K562 (cell line): Measurements from ENCODE around the gene ABCB9. TPM values are rescaled to one million over a fixed set of nuclear protein-coding genes. Genes with fewer than 3 reads are reported as not detected.

ENCODE experiments used
- ARID2 ChIP-seq: fragments of 450-650 bp; IDR thresholded peaks from 2 replicates; pipeline ENCODE4 v1.6.1; 2017; ENCODE audit warnings: antibody characterized with exemption, mild to moderate bottlenecking
- CSDE1 ChIP-seq, 2 experiments: fragments of 450-650 bp; IDR thresholded peaks; 2 replicates each; pipeline ENCODE4 v1.6.1; 2016; ENCODE audit warnings: mild to moderate bottlenecking in 1 of 2
- ELF2 ChIP-seq: fragments of 250-450 bp; sonication (Bioruptor Pico); IDR thresholded peaks from 2 replicates; pipeline ENCODE4 v1.5.0; 2021; ENCODE audit warnings: mild to moderate bottlenecking
- FOS ChIP-seq: IDR thresholded peaks from 3 replicates; pipeline ENCODE4 v1.6.1; 2011; ENCODE audit not compliant: insufficient read length; ENCODE audit errors: extremely low read depth
- KDM2B ChIP-seq: fragments of 250-450 bp; sonication (Bioruptor Pico); IDR thresholded peaks from 2 replicates; pipeline ENCODE4 v1.8.0; 2021; ENCODE audit warnings: mild to moderate bottlenecking, moderate library complexity
- MEF2D ChIP-seq: conservative IDR thresholded peaks from 2 replicates; pipeline ENCODE4 v1.6.1; 2016; ENCODE audit warnings: low read depth, missing genetic modification characterization, missing compliant biosample characterization
- NEUROD1 ChIP-seq: fragments of 150-350 bp; IDR thresholded peaks from 2 replicates; pipeline ENCODE4 v1.6.1; 2014; ENCODE audit warnings: borderline replicate concordance, low read length, low read depth; ENCODE audit not compliant: partially characterized antibody
- NR2C2 ChIP-seq, 2 experiments: fragments of 200-800 bp in 1 of 2; sonication (Bioruptor generic) in 1 of 2; sonication (generic) in 1 of 2; formaldehyde crosslinking in 1 of 2; IDR thresholded peaks; 2 replicates each; pipeline versions ENCODE4 v1.6.1 to v1.8.0; 2016 to 2022; ENCODE audit warnings: mild to moderate bottlenecking in 1 of 2, missing compliant biosample characterization in 1 of 2, missing genetic modification characterization in 1 of 2, missing genetic modification reagents in 1 of 2
- PPARD ChIP-seq: fragments of 250-450 bp; sonication (Bioruptor Pico); IDR thresholded peaks from 2 replicates; pipeline ENCODE4 v1.8.0; 2022; ENCODE audit warnings: inconsistent platforms, mild to moderate bottlenecking, moderate library complexity
- RB1 ChIP-seq: fragments of 450-650 bp; IDR thresholded peaks from 2 replicates; pipeline ENCODE4 v1.6.1; 2017; ENCODE audit warnings: low read depth, mild to moderate bottlenecking
- REST ChIP-seq, 2 experiments: fragments of 450-650 bp; formaldehyde crosslinking in 1 of 2; IDR thresholded peaks; 2 replicates each; pipeline versions ENCODE4 v1.4.0 to v1.6.1; 2014 to 2020; ENCODE audit warnings: mild to moderate bottlenecking in 2 of 2, borderline replicate concordance in 1 of 2, low read depth in 1 of 2
- TCF7L2 ChIP-seq: fragments of 150-350 bp; IDR thresholded peaks from 2 replicates; pipeline ENCODE4 v1.6.1; 2016; ENCODE audit warnings: low read depth, mild to moderate bottlenecking, low read length, moderate library complexity
- ZBTB43 ChIP-seq: sonication (generic); formaldehyde crosslinking; IDR thresholded peaks from 2 replicates; pipeline ENCODE4 v1.8.0; 2023; ENCODE audit warnings: mild to moderate bottlenecking, missing genetic modification reagents
- ZKSCAN1 ChIP-seq: fragments of 150-350 bp; IDR thresholded peaks from 2 replicates; pipeline ENCODE4 v1.6.1; 2016; ENCODE audit warnings: low read depth, low read length
- ZNF12 ChIP-seq: sonication (generic); formaldehyde crosslinking; IDR thresholded peaks from 2 replicates; pipeline ENCODE4 v1.4.0; 2020; ENCODE audit warnings: mild to moderate bottlenecking, missing genetic modification reagents
- ZNF24 ChIP-seq: fragments of 450-650 bp; IDR thresholded peaks from 2 replicates; pipeline ENCODE4 v1.6.1; 2016
- ZNF778 ChIP-seq: fragments of 450-650 bp; formaldehyde crosslinking; IDR thresholded peaks from 2 replicates; pipeline ENCODE4 v1.4.0; 2020; ENCODE audit warnings: mild to moderate bottlenecking, moderate library complexity
- polyA plus RNA-seq, 8 experiments: library from polyadenylated mRNA; depleted of rRNA in 4 of 8; stranded (reverse) in 5 of 8; unstranded in 3 of 8; fragments of >200 nt; fragmentation: Nextera tagmentation in 2 of 8; fragmentation: Illumina TruSeq in 1 of 8; extraction: Ambion mirVana in 2 of 8; extraction: Trizol in 1 of 8; gene quantifications; 2 replicates each; pipeline versions ENCODE4 v1.2.1 to v1.2.3, GENCODE V29; 2011 to 2014; ENCODE audit warnings: inconsistent platforms in 1 of 8, missing spikeins in 1 of 8
- total RNA-seq, 7 experiments: library from RNA; depleted of rRNA in 6 of 7; stranded (reverse); fragments of >200 nt in 6 of 7; fragmentation: Illumina TruSeq in 2 of 7; extraction: Trizol in 2 of 7; gene quantifications; 2 replicates each; pipeline versions ENCODE4 v1.2.1 to v1.2.3, GENCODE V29; 2011 to 2021; ENCODE audit warnings: low replicate concordance in 1 of 7

ABCB9 gene
- total and polyA plus RNA-seq, 9 of the 15 experiments (the other 6 are each of a cell fraction or from before 2014, with no cell fraction given) = 0.20 to 12.6 (median 6.2) TPM

GRCh38 chr12:122980183-122981035, 14.1 kb upstream of the ABCB9 start, which contains the start of gene ARL6IP4 (continued):
- TF ChIP-seq REST (IDR thresholded peaks at IDR 0.05; ENCODE audit: borderline replicate concordance) (no peak), REST (CRISPR knock-in tag; IDR thresholded peaks at IDR 0.05; ENCODE audit: low read depth) (no peak; the same call in 1 of the 2 replicates), TCF7L2 (no peak), ARID2 (no peak), PPARD (CRISPR knock-in tag) (no peak), CSDE1 (IDR thresholded peaks at IDR 0.05) (no peak), ZBTB43 (CRISPR knock-in tag) (no peak), ZNF12 (CRISPR knock-in tag) (no peak), KDM2B (CRISPR knock-in tag) (no peak; the same call in 1 of the 2 replicates), MEF2D (tag) (no peak), FOS (no peak), NR2C2 (CRISPR knock-in tag; IDR thresholded peaks at IDR 0.05) (no peak), NR2C2 (tag; IDR thresholded peaks at IDR 0.05) (peak; percentile 32; the same call in 1 of the 2 replicates), RB1 (peak; percentile 91), ZKSCAN1 (no peak), ZNF778 (CRISPR knock-in tag) (no peak), NEUROD1 (no peak), ZNF24 (0 out of 2 replicates have a peak, but pooled peaks have one; percentile 56), ELF2 (CRISPR knock-in tag) (0 out of 2 replicates have a peak, but pooled peaks have one; percentile 48)
